Mesenchymal stem cell (in vitro differentiated cells and primary cell): ENCODE measurements around the gene FAM13C.

Source experiments
- DNase-seq: peaks from one replicate; pipeline ENCODE4 v3.0.0-alpha.2; 2013
- H2AFZ ChIP-seq: one replicate; pipeline ENCODE4 v1.6.1; 2013; ENCODE audit warnings: low read depth, mild to moderate bottlenecking, control low read depth, inconsistent platforms, low read length, moderate library complexity
- H2AK5ac ChIP-seq: 2 replicates; pipeline ENCODE4 v1.6.1; 2013; ENCODE audit warnings: low read length, moderate library complexity, mild to moderate bottlenecking, inconsistent platforms; ENCODE audit not compliant: severe bottlenecking
- H2BK120ac ChIP-seq: one replicate; pipeline ENCODE4 v1.6.1; 2013; ENCODE audit warnings: low read depth, mild to moderate bottlenecking, inconsistent platforms, low read length, moderate library complexity
- H2BK12ac ChIP-seq, 2 experiments: one replicate each; pipeline ENCODE4 v1.6.1; 2013; ENCODE audit warnings: inconsistent platforms in 2 of 2, low read length in 2 of 2, mild to moderate bottlenecking in 2 of 2, moderate library complexity in 2 of 2, control low read depth in 1 of 2
- H2BK15ac ChIP-seq: one replicate; pipeline ENCODE4 v1.6.1; 2013; ENCODE audit warnings: mild to moderate bottlenecking, low read depth, inconsistent platforms; ENCODE audit not compliant: poor library complexity, severe bottlenecking
- H2BK5ac ChIP-seq: 2 replicates; pipeline ENCODE4 v1.6.1; 2013; ENCODE audit warnings: low read depth, mild to moderate bottlenecking, low read length, control low read depth, inconsistent platforms; ENCODE audit not compliant: poor library complexity, severe bottlenecking
- H3K14ac ChIP-seq, 2 experiments: one replicate each; pipeline ENCODE4 v1.6.1; 2013; ENCODE audit warnings: inconsistent platforms in 2 of 2, low read length in 2 of 2, control low read depth in 1 of 2, mild to moderate bottlenecking in 1 of 2, moderate library complexity in 1 of 2
- H3K18ac ChIP-seq, 2 experiments: one replicate each; pipeline ENCODE4 v1.6.1; 2013; ENCODE audit warnings: inconsistent platforms in 2 of 2, low read length in 2 of 2, control low read depth in 1 of 2, low read depth in 1 of 2, mild to moderate bottlenecking in 1 of 2
- H3K23ac ChIP-seq, 2 experiments: one replicate each; pipeline ENCODE4 v1.6.1; 2013; ENCODE audit warnings: inconsistent platforms in 2 of 2, low read length in 2 of 2, mild to moderate bottlenecking in 2 of 2, moderate library complexity in 2 of 2, control low read depth in 1 of 2
- H3K27ac ChIP-seq: 2 replicates; pipeline ENCODE4 v1.5.1; 2013; ENCODE audit warnings: mild to moderate bottlenecking, moderate library complexity, low read length, control low read depth, inconsistent platforms; ENCODE audit not compliant: poor library complexity, severe bottlenecking
- H3K27me3 ChIP-seq, 2 experiments: 2 replicates each; pipeline versions ENCODE4 v1.6.1 to v1.7.0; 2013; ENCODE audit warnings: low read length in 2 of 2, mild to moderate bottlenecking in 2 of 2, moderate library complexity in 2 of 2, control low read depth in 1 of 2, inconsistent platforms in 1 of 2; ENCODE audit not compliant: control insufficient read depth in 1 of 2, insufficient read depth in 1 of 2
- H3K36me3 ChIP-seq, 2 experiments: 2 replicates each; pipeline versions ENCODE4 v1.6.1 to v1.7.0; 2013; ENCODE audit warnings: low read length in 2 of 2, control low read depth in 1 of 2, inconsistent platforms in 1 of 2, low read depth in 1 of 2, mild to moderate bottlenecking in 1 of 2; ENCODE audit not compliant: insufficient read depth in 2 of 2, control insufficient read depth in 1 of 2
- H3K4ac ChIP-seq, 2 experiments: one replicate each; pipeline ENCODE4 v1.6.1; 2013; ENCODE audit warnings: inconsistent platforms in 2 of 2, low read length in 2 of 2, mild to moderate bottlenecking in 2 of 2, moderate library complexity in 2 of 2, control low read depth in 1 of 2, low read depth in 1 of 2
- H3K4me1 ChIP-seq: 2 replicates; pipeline ENCODE4 v1.6.1; 2013; ENCODE audit warnings: low read depth, low read length, control low read depth; ENCODE audit not compliant: control insufficient read depth, insufficient read depth
- H3K4me2 ChIP-seq: 2 replicates; pipeline ENCODE4 v1.6.1; 2013; ENCODE audit warnings: low read length, mild to moderate bottlenecking, inconsistent platforms; ENCODE audit not compliant: poor library complexity, severe bottlenecking
- H3K4me3 ChIP-seq, 2 experiments: 2 replicates each; pipeline versions ENCODE4 v1.5.1 to v1.7.0; 2013; ENCODE audit warnings: low read length in 2 of 2, mild to moderate bottlenecking in 2 of 2, control low read depth in 1 of 2, low read depth in 1 of 2; ENCODE audit not compliant: insufficient read depth in 1 of 2
- H3K79me1 ChIP-seq: replicated peaks from 2 replicates; pipeline ENCODE4 v1.6.1; 2013; ENCODE audit warnings: mild to moderate bottlenecking, control low read depth, low read length, inconsistent platforms; ENCODE audit not compliant: poor library complexity, severe bottlenecking
- H3K9ac ChIP-seq: 2 replicates; pipeline ENCODE4 v1.7.0; 2013; ENCODE audit warnings: mild to moderate bottlenecking, low read length, moderate library complexity
- H3K9me3 ChIP-seq: 2 replicates; pipeline ENCODE4 v1.7.0; 2013; ENCODE audit warnings: mild to moderate bottlenecking, low read length; ENCODE audit not compliant: control insufficient read depth
- H4K8ac ChIP-seq: one replicate; pipeline ENCODE4 v1.6.1; 2013; ENCODE audit warnings: inconsistent platforms, mild to moderate bottlenecking, low read length, moderate library complexity
- H4K91ac ChIP-seq: one replicate; pipeline ENCODE4 v1.6.1; 2013; ENCODE audit warnings: mild to moderate bottlenecking, low read length, inconsistent platforms
- WGBS: methylation state at CpG from one replicate; pipeline ENCODE4 v1.1.7; 2013; ENCODE audit warnings: mixed read lengths; 5-methylcytosine and 5-hydroxymethylcytosine counted together

FAM13C gene

GRCh38 chr10:59300386-59300785 is 62.0 kb downstream of the FAM13C start:
- H2AFZ ChIP-seq, result no peak overlapping the region
- no peak overlapping the region for H3K4me2 ChIP-seq
- no peaks in the 10 kb centered on the region for H3K27me3 ChIP-seq
- no peak overlapping the region for H4K91ac ChIP-seq
- no peak overlapping the region for H2BK5ac ChIP-seq
- WGBS, result no CpG with 5 or more reads among the region's 1 CpG
- H2AK5ac ChIP-seq, result no peak overlapping the region
- no peak overlapping the region for H3K9ac ChIP-seq
- H3K27ac ChIP-seq, result no peak overlapping the region
- H2BK12ac ChIP-seq, result no peak overlapping the region
- no peaks in the 10 kb centered on the region for H3K79me1 ChIP-seq
- H3K4me1 ChIP-seq, result no peaks in the 10 kb centered on the region
- no peak for DNase-seq
- H2BK120ac ChIP-seq, result no peak overlapping the region
- H3K36me3 ChIP-seq, result no peaks in the 10 kb centered on the region
- H3K4me3 ChIP-seq, result no peak overlapping the region
- H3K9me3 ChIP-seq, result no peaks in the 10 kb centered on the region
- no peak overlapping the region for H3K18ac ChIP-seq
- H3K23ac ChIP-seq, result no peak overlapping the region
- no peak overlapping the region for H2BK15ac ChIP-seq
- no peak overlapping the region for H4K8ac ChIP-seq
- no peak overlapping the region for H3K14ac ChIP-seq
- no peak overlapping the region for H3K4ac ChIP-seq

- H3K9ac ChIP-seq, result no peak overlapping the region
- H3K14ac ChIP-seq, result no peak overlapping the region
- no peak overlapping the region for H4K91ac ChIP-seq
- H2AK5ac ChIP-seq, result no peak overlapping the region
- H3K9me3 ChIP-seq, result no peaks in the 10 kb centered on the region
- no peak overlapping the region for H3K4me2 ChIP-seq
- DNase-seq, result no peak
- H3K4me3 ChIP-seq, result no peak overlapping the region
- H3K4ac ChIP-seq, result no peak overlapping the region
- H2AFZ ChIP-seq, result no peak overlapping the region
- no peak overlapping the region for H3K18ac ChIP-seq
- no peak overlapping the region for H2BK120ac ChIP-seq
- H3K27ac ChIP-seq, result no peak overlapping the region
- no peaks in the 10 kb centered on the region for H3K36me3 ChIP-seq
- H2BK5ac ChIP-seq, result no peak overlapping the region
- no peaks in the 10 kb centered on the region for H3K79me1 ChIP-seq
- H3K23ac ChIP-seq, result no peak overlapping the region
- H4K8ac ChIP-seq, result no peak overlapping the region
- no peak overlapping the region for H2BK12ac ChIP-seq
- 61% methylated on average over 4 of the region's 5 CpGs for WGBS
- no peaks in the 10 kb centered on the region for H3K4me1 ChIP-seq
- no peak overlapping the region for H2BK15ac ChIP-seq
- H3K27me3 ChIP-seq, result no peaks in the 10 kb centered on the region
Observed at GRCh38 chr10:59299933-59300332, 62.4 kb downstream of the FAM13C start.

- Histone ChIP-seq H3K4me3 (no peak overlapping the region), H3K4me1 (no peaks in the 10 kb centered on the region), H3K27ac (no peak overlapping the region), H3K4me2 (no peak overlapping the region), H2BK120ac (no peak overlapping the region), H3K9ac (no peak overlapping the region), H3K36me3 (no peaks in the 10 kb centered on the region), H3K18ac (no peak overlapping the region), H3K4ac (no peak overlapping the region), H2BK5ac (no peak overlapping the region), H3K79me1 (no peaks in the 10 kb centered on the region), H4K8ac (no peak overlapping the region), H3K9me3 (no peaks in the 10 kb centered on the region), H3K27me3 (peaks cover 0 to 4% of the 10 kb centered on the region in 2 experiments), H2AFZ (no peak overlapping the region), H2BK12ac (no peak overlapping the region), H2BK15ac (no peak overlapping the region), H3K14ac (no peak overlapping the region), H2AK5ac (no peak overlapping the region), H4K91ac (no peak overlapping the region), H3K23ac (no peak overlapping the region)
- 77% methylated on average over 4 of the region's 4 CpGs for WGBS
- DNase-seq, result no peak
Observed at GRCh38 chr10:59290448-59290847, 71.9 kb downstream of the FAM13C start.

- H2BK120ac ChIP-seq, result no peak overlapping the region
- no peak overlapping the region for H3K4me2 ChIP-seq
- H3K18ac ChIP-seq, result no peak overlapping the region
- H4K8ac ChIP-seq, result no peak overlapping the region
- H2BK5ac ChIP-seq, result no peak overlapping the region
- H3K14ac ChIP-seq, result no peak overlapping the region
- no peak overlapping the region for H3K9ac ChIP-seq
- no peak overlapping the region for H3K23ac ChIP-seq
- H2BK12ac ChIP-seq, result no peak overlapping the region
- no peaks in the 10 kb centered on the region for H3K79me1 ChIP-seq
- H3K4me3 ChIP-seq, result no peak overlapping the region
- no peak overlapping the region for H2AFZ ChIP-seq
- no peaks in the 10 kb centered on the region for H3K36me3 ChIP-seq
- no peaks in the 10 kb centered on the region for H3K9me3 ChIP-seq
- H4K91ac ChIP-seq, result no peak overlapping the region
- H2AK5ac ChIP-seq, result no peak overlapping the region
- peaks cover 0 to 4% of the 10 kb centered on the region in 2 experiments for H3K27me3 ChIP-seq
- H2BK15ac ChIP-seq, result no peak overlapping the region
- no peaks in the 10 kb centered on the region for H3K4me1 ChIP-seq
- DNase-seq, result no peak
- H3K27ac ChIP-seq, result no peak overlapping the region
- WGBS, result 93% methylated on average over 1 of the region's 3 CpGs
- no peak overlapping the region for H3K4ac ChIP-seq
Observed at GRCh38 chr10:59289853-59290252, 72.5 kb downstream of the FAM13C start.
